Renal cortical epithelial cell (primary cell): ENCODE results near the gene ACYP1. TPM values are rescaled to one million over a fixed set of nuclear protein-coding genes. Genes with fewer than 3 reads are reported as not detected.
A peak's percentile ranks its signal among the peaks of the same experiment; 100 is the strongest.

Experiments used
- DNase-seq: peaks from one replicate; pipeline ENCODE4 v3.0.0-alpha.2; 2011; ENCODE audit warnings: low read depth
- total RNA-seq: library from RNA; depleted of rRNA; stranded (reverse); fragments of >200 nt; gene quantifications from 2 replicates; pipeline ENCODE4 v1.2.3, GENCODE V29; 2014

The ACYP1 gene
- total RNA-seq, 1 donor from 2014 or later, result 8.3 TPM

GRCh38 chr14:75040959-75041358 is 22.9 kb downstream of the ACYP1 start:
- no peak for DNase-seq

- no peak for DNase-seq
Observed at GRCh38 chr14:75040507-75040906, 23.3 kb downstream of the ACYP1 start.

GRCh38 chr14:75032939-75033338 is 30.9 kb downstream of the ACYP1 start:
- DNase-seq, result no peak

GRCh38 chr14:75030147-75030546 is 33.7 kb downstream of the ACYP1 start:
- no peak for DNase-seq

- no peak for DNase-seq
Observed at GRCh38 chr14:75025876-75026275, 37.9 kb downstream of the ACYP1 start.

GRCh38 chr14:75025082-75025481 is 38.7 kb downstream of the ACYP1 start:
- no peak for DNase-seq

GRCh38 chr14:75023108-75023507 is 40.7 kb downstream of the ACYP1 start:
- DNase-seq, result no peak

GRCh38 chr14:75022655-75023054 is 41.2 kb downstream of the ACYP1 start:
- peak; percentile 16 for DNase-seq

GRCh38 chr14:75018694-75019093 is 45.1 kb downstream of the ACYP1 start:
- DNase-seq, result peak; percentile 69

GRCh38 chr14:75016815-75017214 is 47.0 kb downstream of the ACYP1 start:
- no peak for DNase-seq

GRCh38 chr14:75015496-75015895 is 48.3 kb downstream of the ACYP1 start:
- no peak for DNase-seq

- no peak for DNase-seq
Observed at GRCh38 chr14:75013290-75013689, 50.5 kb downstream of the ACYP1 start.

- DNase-seq, result peak; percentile 73
Observed at GRCh38 chr14:75011356-75011994, 52.3 kb downstream of the ACYP1 start.

- no peak for DNase-seq
Observed at GRCh38 chr14:75010472-75011093, 53.2 kb downstream of the ACYP1 start.

GRCh38 chr14:75009176-75009575 is 54.6 kb downstream of the ACYP1 start:
- DNase-seq, result no peak

- DNase-seq, result no peak
Observed at GRCh38 chr14:75005357-75005756, 58.5 kb downstream of the ACYP1 start.

GRCh38 chr14:75003250-75004027 is 60.4 kb downstream of the ACYP1 start:
- DNase-seq, result no peak

Other genes starting within 250 kb of the ACYP1 start
- gene PROX2, start 187.9 kb downstream of the ACYP1 start, total RNA-seq, result not detected in 2 replicates
- 76.4 and 126 TPM in 2 replicates for gene DLST, start 182.1 kb downstream of the ACYP1 start, total RNA-seq
- 7.9 and 17.7 TPM in 2 replicates for gene RPS6KL1, start 140.8 kb downstream of the ACYP1 start, total RNA-seq
- 0.35 and 0.69 TPM in 2 replicates for gene PGF, start 108.4 kb downstream of the ACYP1 start, total RNA-seq
- 54.4 and 62.9 TPM in 2 replicates for gene EIF2B2, start 61.1 kb downstream of the ACYP1 start, total RNA-seq
- 18.8 and 35.8 TPM in 2 replicates for gene MLH3, start 12.6 kb downstream of the ACYP1 start, total RNA-seq
- 1.6 and 4.7 TPM in 2 replicates for gene ZC2HC1C, start 5.6 kb upstream of the ACYP1 start, total RNA-seq
- gene NEK9, start 63.0 kb upstream of the ACYP1 start, total RNA-seq, result 20.1 and 81.5 TPM in 2 replicates
- gene TMED10, start 112.6 kb upstream of the ACYP1 start, total RNA-seq, result 304 and 361 TPM in 2 replicates
- gene FOS, start 214.8 kb upstream of the ACYP1 start, total RNA-seq, result 0.87 and 80.4 TPM in 2 replicates